Activated CD4-positive, alpha-beta memory T cell treated with anti-CD3 and anti-CD28 coated beads for 36 hours (primary cell): ENCODE measurements around the gene CEP63. TPM values are rescaled to one million over a fixed set of nuclear protein-coding genes. Genes with fewer than 3 reads are reported as not detected.

Experiments
- CTCF ChIA-PET: fragments of 350-600 bp; sonication (Branson Sonifier 250); formaldehyde crosslinking; loops from one replicate; lab custom pipeline; 2021; ENCODE audit warnings: antibody characterized with exemption, inconsistent platforms; lab: Charles Lee
- POLR2A ChIA-PET: fragments of 350-600 bp; sonication (Branson Sonifier 250); formaldehyde crosslinking; loops from one replicate; lab custom pipeline; 2021; ENCODE audit warnings: antibody characterized with exemption; lab: Charles Lee
- DNase-seq: peaks from one replicate; pipeline ENCODE4 v3.0.0-alpha.2; 2020
- H3K27ac Mint-ChIP-seq: one replicate; pipeline ENCODE4 v1.8.0; 2021; ENCODE audit warnings: mixed read lengths
- H3K27me3 Mint-ChIP-seq: one replicate; pipeline ENCODE4 v1.8.0; 2021; ENCODE audit warnings: mixed read lengths
- H3K36me3 Mint-ChIP-seq: one replicate; pipeline ENCODE4 v1.8.0; 2021; ENCODE audit warnings: mixed read lengths
- H3K4me1 Mint-ChIP-seq: one replicate; pipeline ENCODE4 v1.8.0; 2021; ENCODE audit warnings: low read depth, mixed read lengths
- H3K4me3 Mint-ChIP-seq: one replicate; pipeline ENCODE4 v1.8.0; 2021; ENCODE audit warnings: mild to moderate bottlenecking, mixed read lengths
- H3K9me3 Mint-ChIP-seq: one replicate; pipeline ENCODE4 v1.8.0; 2021; ENCODE audit warnings: mixed read lengths
- intact Hi-C: fragments of 100-400 bp; cut with micrococcal nuclease; formaldehyde crosslinking; loops from one replicate; pipeline ENCODE4 v1.15.1; 2023
- total RNA-seq, 2 experiments: library from RNA; stranded (reverse); gene quantifications; one replicate each; pipeline ENCODE4 v1.2.3, GENCODE V29; 2021

Gene CEP63
- total RNA-seq, 2 experiments from 2014 or later: 22.4 to 23.7 TPM

DNA sequence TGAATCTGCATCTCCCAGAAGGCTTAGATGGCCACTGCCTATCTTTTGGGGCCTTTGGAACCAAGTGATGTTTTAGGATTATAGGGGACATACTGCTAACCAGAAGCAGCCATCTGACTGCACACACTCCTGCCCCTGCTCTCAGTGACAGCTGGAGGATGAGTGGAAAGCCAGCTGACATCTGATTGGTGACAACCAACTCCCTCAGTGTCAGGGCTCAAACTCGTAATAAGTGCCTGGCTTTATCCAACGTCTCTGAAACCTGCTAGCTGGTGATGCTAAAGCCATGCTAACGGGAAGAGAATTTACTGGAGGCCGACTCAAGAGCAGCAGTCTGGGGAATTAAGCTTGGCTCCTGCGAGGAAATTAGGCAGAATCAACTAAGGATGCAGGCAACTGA, 129.9 kb downstream of the CEP63 start:
- CTCF ChIA-PET: interaction anchor here (0.9 to 1.3 kb wide), 3 partner anchors 14 to 142 kb away, joined by 3 to 4 read pairs (median 4); no protein-coding TSS in a partner anchor

DNA sequence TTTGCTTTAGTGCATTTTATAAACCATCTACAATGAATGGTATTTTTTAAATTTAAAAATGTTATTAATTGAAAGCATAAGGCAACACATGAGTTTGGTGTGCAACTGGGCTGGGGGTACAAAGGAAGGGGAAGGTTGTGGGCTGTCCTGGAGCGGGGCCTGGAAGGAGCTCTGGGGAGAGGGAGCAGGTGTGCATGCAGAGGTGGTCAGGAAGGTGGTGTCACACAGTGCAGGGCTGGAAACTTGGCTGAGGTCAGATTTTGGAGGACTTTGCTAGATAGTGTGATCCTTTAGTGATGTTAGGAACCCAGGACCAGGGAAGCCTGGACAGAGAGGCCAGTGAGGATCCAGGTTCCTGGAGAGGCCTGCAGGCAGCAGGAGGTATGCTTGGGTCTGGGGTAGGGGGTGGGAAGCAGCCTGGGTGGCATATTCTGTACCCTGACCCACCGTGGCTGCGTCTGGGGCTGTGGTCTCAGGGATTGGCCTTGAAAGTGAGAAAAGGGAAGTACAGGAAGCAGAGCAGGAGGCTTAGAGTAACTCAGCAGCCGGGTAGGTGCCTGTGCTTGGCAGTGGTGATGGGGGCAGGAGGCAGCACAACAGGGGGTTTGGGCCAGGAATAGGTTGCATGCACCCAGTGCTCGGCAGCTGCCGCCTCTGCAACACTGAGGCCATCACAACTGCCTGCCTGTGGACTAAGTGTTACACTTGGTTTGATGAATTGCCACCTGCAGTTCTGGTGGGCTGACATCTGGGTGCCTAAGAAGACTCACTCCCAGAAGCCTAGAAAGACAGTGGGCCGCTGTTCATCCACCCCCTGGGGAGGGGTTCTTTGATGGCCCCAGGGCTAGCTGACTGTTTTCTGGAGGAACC, 132.0 kb downstream of the CEP63 start:
- DNase-seq: no peak
- intact Hi-C loops: no loop called here
- Mint-ChIP-seq H3K27ac (no peak overlapping the region), H3K4me1 (no peaks in the 10 kb centered on the region), H3K27me3 (no peaks in the 10 kb centered on the region), H3K9me3 (no peaks in the 10 kb centered on the region), H3K4me3 (no peak overlapping the region), H3K36me3 (no peaks in the 10 kb centered on the region)
- ChIA-PET POLR2A (no interaction called here), CTCF (interaction anchor here (0.5 kb wide), 1 partner anchor 17 kb away, joined by 3 read pairs; no protein-coding TSS in a partner anchor)

More for the DNA sequence above, 129.9 kb downstream of the CEP63 start:
- no peak overlapping the region for H3K4me3 Mint-ChIP-seq
- H3K27me3 Mint-ChIP-seq: no peaks in the 10 kb centered on the region
- no peaks in the 10 kb centered on the region for H3K9me3 Mint-ChIP-seq
- POLR2A ChIA-PET: no interaction called here
- intact Hi-C loops: no loop called here
- DNase-seq: no peak
- H3K4me1 Mint-ChIP-seq: no peaks in the 10 kb centered on the region
- no peak overlapping the region for H3K27ac Mint-ChIP-seq
- H3K36me3 Mint-ChIP-seq: no peaks in the 10 kb centered on the region

DNA sequence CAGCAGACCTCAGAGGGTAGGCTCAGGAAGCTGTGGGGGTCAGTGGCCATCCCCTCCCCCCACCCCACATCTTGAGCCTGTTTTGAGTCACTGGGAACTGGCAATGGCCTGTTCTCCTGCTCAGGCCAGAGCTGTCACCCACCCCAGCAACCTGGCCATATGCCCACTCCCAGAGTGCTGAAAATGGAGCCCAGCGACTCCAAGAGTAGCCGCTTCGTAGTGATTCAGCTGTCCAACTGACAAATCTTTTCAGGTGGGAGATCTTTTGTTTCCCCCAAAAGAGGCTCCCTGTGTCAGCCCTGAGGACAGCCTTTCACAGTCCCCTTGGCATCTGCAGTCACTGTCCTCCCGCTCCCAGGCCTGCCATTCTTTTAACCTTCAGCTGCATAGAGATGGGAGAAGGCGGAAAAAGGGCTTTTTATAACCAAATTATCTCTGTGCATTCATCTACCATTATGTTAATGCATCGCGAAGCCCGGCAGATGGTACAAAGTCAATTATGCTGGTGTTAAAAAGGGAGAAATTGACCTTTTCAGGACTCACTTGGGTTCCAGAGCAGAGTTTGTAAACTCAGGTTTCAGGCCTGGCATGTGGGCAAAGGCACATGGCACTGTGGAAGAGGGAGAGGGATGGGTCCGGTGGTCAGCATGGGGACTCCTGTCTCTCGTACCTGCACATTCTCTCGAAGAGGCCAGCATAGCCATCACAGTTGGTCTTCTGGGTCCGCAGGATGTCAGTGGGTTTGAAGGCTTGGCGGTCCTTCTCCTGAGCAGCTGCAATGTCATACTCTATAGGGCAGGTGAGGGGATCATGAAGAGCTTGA, 132.8 kb downstream of the CEP63 start:
- DNase-seq: no peak
- intact Hi-C loops: no loop called here
- H3K4me3 Mint-ChIP-seq: no peak overlapping the region
- no peaks in the 10 kb centered on the region for H3K36me3 Mint-ChIP-seq
- H3K9me3 Mint-ChIP-seq: no peaks in the 10 kb centered on the region
- no peaks in the 10 kb centered on the region for H3K4me1 Mint-ChIP-seq
- POLR2A ChIA-PET: no interaction called here
- no peak overlapping the region for H3K27ac Mint-ChIP-seq
- CTCF ChIA-PET: interaction anchor here (1.2 kb wide), 1 partner anchor 18 kb away, joined by 4 read pairs; no protein-coding TSS in a partner anchor
- no peaks in the 10 kb centered on the region for H3K27me3 Mint-ChIP-seq

DNA sequence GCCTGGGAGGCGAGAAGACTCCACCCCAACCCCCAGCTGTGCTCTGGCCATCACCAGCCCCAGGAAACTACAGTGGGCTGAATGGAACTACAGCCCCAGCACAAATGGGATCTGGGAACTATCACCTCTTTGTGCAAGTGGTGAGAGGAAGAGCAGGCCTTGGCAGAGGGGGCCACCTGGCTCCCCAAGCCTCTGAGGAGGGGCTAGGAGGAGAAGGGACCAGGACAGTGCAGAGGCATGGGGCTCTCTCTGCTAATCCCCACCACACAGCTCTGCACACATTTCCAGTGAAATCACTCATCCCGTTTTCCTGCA, 133.4 kb downstream of the CEP63 start:
- ChIA-PET CTCF (interaction anchor here (1.2 kb wide), 1 partner anchor 18 kb away, joined by 4 read pairs; no protein-coding TSS in a partner anchor), POLR2A (no interaction called here)
- no peak overlapping the region for H3K27ac Mint-ChIP-seq
- intact Hi-C loops: no loop called here
- no peaks in the 10 kb centered on the region for H3K27me3 Mint-ChIP-seq
- H3K4me3 Mint-ChIP-seq: no peak overlapping the region
- no peaks in the 10 kb centered on the region for H3K4me1 Mint-ChIP-seq
- no peaks in the 10 kb centered on the region for H3K9me3 Mint-ChIP-seq
- DNase-seq: no peak
- no peaks in the 10 kb centered on the region for H3K36me3 Mint-ChIP-seq

DNA sequence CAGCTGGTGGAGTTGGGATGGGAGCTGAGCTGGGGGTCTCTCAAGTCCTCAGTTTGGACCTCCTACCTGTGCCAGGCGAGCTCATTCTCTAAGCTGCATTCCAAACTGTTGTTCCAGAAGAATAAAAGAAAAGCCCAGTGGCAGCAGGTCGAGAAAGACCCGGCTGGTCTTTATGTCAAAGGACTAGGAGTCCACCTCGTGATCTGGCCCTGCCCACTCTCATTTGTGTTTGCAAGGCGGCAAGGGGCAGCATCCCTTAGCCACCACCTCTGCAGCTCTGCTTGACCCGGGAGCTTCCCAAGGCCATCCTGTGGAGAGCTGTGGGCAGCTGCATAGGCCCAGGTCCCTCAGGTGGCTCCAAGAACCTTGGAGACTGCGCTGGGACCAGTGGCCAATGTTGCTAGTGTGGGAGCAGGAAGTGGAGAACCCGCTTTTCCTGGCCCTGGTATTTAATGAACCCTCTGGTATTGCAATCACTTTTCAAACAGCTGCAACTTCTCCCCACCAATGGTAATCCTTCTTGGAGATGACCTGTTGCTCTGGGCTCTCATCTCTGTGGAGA, 134.1 kb downstream of the CEP63 start:
- no peaks in the 10 kb centered on the region for H3K36me3 Mint-ChIP-seq
- ChIA-PET CTCF (interaction anchor here (0.7 to 1.2 kb wide), 2 partner anchors 13 to 19 kb away, joined by 3 to 4 read pairs; no protein-coding TSS in a partner anchor), POLR2A (no interaction called here)
- H3K27me3 Mint-ChIP-seq: no peaks in the 10 kb centered on the region
- H3K4me3 Mint-ChIP-seq: no peak overlapping the region
- intact Hi-C loops: no loop called here
- H3K4me1 Mint-ChIP-seq: no peaks in the 10 kb centered on the region
- DNase-seq: no peak
- no peaks in the 10 kb centered on the region for H3K9me3 Mint-ChIP-seq
- H3K27ac Mint-ChIP-seq: no peak overlapping the region

DNA sequence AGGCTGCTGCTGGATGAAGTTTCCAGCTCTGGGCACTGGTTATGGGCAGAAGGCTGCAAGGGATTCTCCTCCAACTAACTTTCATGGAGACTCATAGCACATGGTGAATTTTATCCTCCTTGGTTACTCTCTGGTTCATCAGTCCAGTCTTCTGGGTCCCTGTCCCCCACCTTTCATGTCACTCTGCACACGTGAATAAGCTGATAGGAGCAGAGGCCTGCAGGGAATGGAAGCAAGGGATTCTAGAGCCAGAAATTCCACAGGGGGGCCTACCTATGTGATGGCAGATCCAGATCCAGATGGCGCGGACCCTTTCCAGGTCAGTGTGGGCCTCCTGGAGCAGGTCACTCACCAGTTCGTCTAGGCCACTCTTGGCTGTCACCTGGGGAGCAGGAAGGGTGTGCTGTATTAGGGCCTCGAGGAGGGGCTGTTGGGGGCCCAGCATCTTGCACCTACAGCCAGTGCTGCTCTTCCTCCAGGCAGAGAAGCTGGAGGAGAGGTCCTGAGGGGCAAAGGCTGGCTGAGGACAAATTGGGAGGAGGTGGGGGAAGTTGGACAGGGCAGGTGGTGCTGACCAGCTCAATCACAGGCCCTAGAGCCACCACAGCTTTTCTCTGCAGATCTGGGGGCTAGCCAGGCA, 134.7 kb downstream of the CEP63 start:
- no peak for DNase-seq
- Mint-ChIP-seq H3K27me3 (no peaks in the 10 kb centered on the region), H3K9me3 (no peaks in the 10 kb centered on the region), H3K4me1 (no peaks in the 10 kb centered on the region), H3K27ac (no peak overlapping the region), H3K36me3 (no peaks in the 10 kb centered on the region), H3K4me3 (no peak overlapping the region)
- ChIA-PET POLR2A (no interaction called here), CTCF (interaction anchor here (0.7 kb wide), 1 partner anchor 14 kb away, joined by 3 read pairs; no protein-coding TSS in a partner anchor)
- intact Hi-C loops: no loop called here

DNA sequence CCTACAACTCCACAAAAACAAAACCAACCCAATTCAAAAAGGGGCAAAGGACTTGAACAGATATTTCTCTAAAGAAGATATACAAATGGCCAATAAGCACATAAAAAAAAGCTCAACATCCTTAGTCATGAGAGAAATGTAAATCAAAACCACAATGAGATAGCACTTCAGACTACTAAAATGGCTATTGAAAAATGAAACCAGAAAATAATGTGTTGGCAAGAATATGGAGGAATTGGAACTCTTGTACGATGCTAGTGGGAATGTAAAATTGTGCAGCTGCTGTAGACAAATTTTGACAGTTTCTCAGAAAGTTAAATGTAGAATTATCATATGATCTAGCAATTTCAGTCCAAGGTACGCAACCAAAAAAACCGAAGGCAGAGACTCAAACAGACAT, 136.0 kb downstream of the CEP63 start:
- POLR2A ChIA-PET: no interaction called here

DNA sequence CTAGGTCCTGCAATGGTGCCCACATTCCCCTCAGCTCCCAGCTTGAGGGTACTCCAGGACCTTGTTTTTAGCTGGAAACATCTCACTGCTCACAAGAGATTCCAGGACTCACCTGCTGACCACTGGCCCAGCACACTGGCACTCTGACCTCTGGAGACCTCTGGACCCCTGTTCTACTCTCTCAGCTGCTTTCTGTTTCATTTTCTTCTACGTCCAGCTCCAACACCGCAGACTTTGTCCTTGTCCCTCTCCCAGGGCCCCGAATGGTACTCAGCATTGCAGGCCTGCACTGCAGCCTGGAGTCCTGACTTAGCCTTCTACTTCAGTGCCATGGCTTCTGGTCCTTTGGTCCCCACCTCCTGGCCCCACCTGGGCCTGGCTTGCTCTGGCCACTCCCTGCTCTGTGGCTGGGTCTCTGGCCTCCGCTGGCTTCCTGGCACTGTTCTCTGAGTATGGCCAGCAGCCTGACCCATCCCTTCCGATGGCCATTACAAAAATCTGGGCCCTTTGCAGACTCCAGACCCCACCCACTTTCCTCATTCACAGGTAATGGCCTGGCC, 137.0 kb downstream of the CEP63 start:
- ChIA-PET CTCF (no interaction called here), POLR2A (no interaction called here)
- Mint-ChIP-seq H3K4me3 (no peak overlapping the region), H3K36me3 (no peaks in the 10 kb centered on the region), H3K27ac (no peak overlapping the region), H3K27me3 (no peaks in the 10 kb centered on the region), H3K9me3 (no peaks in the 10 kb centered on the region), H3K4me1 (no peaks in the 10 kb centered on the region)
- intact Hi-C loops: no loop called here
- no peak for DNase-seq

More for the DNA sequence above, 136.0 kb downstream of the CEP63 start:
- Mint-ChIP-seq H3K9me3 (no peaks in the 10 kb centered on the region), H3K4me3 (no peak overlapping the region), H3K4me1 (no peaks in the 10 kb centered on the region), H3K27me3 (no peaks in the 10 kb centered on the region), H3K27ac (no peak overlapping the region), H3K36me3 (no peaks in the 10 kb centered on the region)
- CTCF ChIA-PET: no interaction called here
- no peak for DNase-seq
- intact Hi-C loops: no loop called here

DNA sequence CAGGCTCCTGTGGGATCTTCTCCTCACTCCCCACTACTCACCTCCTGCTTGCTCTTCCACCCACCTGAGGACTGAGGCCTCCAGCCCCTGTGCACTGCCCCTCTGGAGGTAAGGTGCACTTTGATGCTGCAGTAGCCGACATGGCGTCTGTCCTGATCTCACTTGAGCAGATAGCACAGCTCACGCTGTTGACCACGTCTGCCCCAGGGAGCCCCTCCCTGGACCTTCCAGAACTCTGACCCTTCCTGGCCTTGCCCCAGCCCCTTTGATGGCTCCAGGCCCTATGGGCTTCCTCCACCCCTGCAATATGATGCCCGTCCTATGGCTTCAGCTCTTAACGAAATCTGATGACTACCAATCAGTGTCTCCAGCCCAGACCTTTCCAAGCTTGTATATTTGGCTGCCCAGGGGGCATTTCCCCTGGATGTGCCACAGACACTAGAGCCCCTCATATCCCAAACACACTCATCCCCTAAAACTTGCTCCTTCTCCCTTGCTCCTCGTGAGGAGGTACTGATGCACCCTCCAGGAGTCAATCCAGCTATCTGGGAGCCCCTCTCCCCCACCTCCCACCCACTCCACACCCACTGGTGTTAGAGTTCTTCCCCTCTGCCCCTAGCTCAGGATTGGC, 137.9 kb downstream of the CEP63 start:
- H3K27ac Mint-ChIP-seq: no peak overlapping the region
- no peaks in the 10 kb centered on the region for H3K27me3 Mint-ChIP-seq
- no peaks in the 10 kb centered on the region for H3K9me3 Mint-ChIP-seq
- intact Hi-C loops: no loop called here
- ChIA-PET CTCF (no interaction called here), POLR2A (no interaction called here)
- no peak overlapping the region for H3K4me3 Mint-ChIP-seq
- H3K36me3 Mint-ChIP-seq: no peaks in the 10 kb centered on the region
- no peak for DNase-seq
- H3K4me1 Mint-ChIP-seq: no peaks in the 10 kb centered on the region
